GM13976 (cell line): ENCODE data around the gene HP.

Experiments
- DNase-seq: peaks from one replicate; pipeline ENCODE4 v3.0.0; 2012; ENCODE audit warnings: low spot score
- in situ Hi-C: fragments of 300-500 bp; cut with MboI; formaldehyde crosslinking; loops from one replicate; pipeline ENCODE4 v1.12.0; 2022; ENCODE audit warnings: low sequenced_read_pairs, mixed read lengths, inconsistent platforms; ENCODE audit not compliant: unreplicated experiment
- TF ChIP-seq, protein P1 (sequence below): IDR thresholded peaks from 2 replicates; pipeline ENCODE4 v1.5.1; 2012; ENCODE audit warnings: borderline replicate concordance, mild to moderate bottlenecking; ENCODE audit not compliant: insufficient read depth; ENCODE audit errors: extremely low read depth, missing control alignments, control extremely low read depth

The HP gene

GRCh38 chr16:72085002-72085401, 30.7 kb downstream of the HP start:
- TF ChIP-seq, protein P1, sequence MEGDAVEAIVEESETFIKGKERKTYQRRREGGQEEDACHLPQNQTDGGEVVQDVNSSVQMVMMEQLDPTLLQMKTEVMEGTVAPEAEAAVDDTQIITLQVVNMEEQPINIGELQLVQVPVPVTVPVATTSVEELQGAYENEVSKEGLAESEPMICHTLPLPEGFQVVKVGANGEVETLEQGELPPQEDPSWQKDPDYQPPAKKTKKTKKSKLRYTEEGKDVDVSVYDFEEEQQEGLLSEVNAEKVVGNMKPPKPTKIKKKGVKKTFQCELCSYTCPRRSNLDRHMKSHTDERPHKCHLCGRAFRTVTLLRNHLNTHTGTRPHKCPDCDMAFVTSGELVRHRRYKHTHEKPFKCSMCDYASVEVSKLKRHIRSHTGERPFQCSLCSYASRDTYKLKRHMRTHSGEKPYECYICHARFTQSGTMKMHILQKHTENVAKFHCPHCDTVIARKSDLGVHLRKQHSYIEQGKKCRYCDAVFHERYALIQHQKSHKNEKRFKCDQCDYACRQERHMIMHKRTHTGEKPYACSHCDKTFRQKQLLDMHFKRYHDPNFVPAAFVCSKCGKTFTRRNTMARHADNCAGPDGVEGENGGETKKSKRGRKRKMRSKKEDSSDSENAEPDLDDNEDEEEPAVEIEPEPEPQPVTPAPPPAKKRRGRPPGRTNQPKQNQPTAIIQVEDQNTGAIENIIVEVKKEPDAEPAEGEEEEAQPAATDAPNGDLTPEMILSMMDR = no peak
- in situ Hi-C loops = no loop called here
- no peak for DNase-seq

GRCh38 chr16:72091217-72091616, 36.9 kb downstream of the HP start:
- TF ChIP-seq, protein P1 = no peak
- in situ Hi-C loops = no loop called here
- no peak for DNase-seq

DNA sequence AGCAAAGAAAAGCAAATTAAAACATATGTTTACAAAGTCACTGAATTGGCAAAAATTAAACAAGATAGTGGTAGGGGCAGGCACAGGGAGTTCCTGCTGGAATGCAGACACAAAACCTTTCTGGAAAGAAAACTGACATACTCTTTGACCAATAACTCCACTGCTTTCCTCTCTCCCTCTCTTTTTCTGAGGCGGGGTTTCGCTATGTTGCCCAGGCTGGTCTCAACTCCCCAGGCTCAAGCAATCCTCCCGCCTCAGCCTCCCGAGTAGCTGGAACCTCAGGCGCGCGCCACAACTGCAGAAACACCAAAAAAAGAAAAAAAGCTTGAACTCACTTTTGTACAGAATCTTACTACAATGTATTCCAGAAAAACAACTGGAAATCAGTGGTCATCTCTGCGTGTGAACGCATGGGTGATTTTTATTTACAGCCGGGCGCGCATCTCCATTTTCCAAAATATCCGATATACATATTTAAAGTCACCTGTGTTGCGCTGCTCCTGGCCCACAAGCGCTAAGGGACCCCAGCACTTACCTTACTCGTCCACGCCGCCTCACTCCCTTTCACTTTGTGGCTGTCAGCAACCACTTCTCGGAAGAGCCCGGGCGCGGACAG, 38.6 kb downstream of the HP start:
- TF ChIP-seq, protein P1 = no peak
- in situ Hi-C loops = no loop called here
- no peak for DNase-seq

DNA sequence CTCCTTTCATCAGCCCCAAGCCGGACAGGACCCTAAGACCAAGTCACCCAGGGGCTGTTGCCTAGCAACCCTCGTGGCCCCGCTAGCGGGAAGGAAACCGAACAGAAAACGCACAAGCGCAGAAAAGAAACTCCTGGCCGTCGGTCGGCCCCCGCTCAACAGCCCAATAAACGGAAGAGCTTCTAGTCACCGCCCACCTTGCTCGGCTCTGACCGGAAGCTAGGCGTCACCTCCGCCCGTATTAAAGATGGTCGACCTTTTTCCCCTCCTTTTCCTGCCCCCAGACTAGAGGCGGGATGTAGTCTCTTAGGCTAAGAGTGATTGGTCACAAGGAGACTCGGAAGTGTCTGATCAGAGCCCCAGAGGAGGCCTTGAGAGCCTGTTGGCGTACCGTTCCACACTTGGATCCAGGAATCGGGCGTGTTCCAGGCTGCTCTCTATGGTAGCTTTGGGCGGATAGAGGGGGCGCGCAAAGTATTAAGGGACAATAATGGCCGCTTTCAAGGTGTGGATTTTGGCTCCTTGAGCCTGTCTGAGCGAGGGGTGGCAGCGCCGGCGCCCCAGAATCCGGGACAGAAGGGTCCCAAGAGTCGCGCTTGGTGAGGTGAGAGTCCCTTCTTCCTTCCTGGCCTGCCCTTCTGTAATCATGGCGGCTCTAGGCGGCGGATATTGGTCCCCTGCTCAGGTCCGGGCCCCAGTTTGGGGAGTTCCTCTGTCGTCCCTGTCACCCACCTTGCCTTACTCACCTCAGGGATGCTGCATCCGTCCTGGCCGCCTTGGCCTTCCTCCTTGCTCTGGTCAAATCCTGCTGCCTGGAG, 39.4 kb downstream of the HP start, which contains the start of the genes DHX38 and TXNL4B:
DHX38 (plus strand) TSS at position 400 of the 818 bp plus-strand sequence. CDS start 2,311 bp downstream, outside the sequence.
TXNL4B (minus strand) TSS at position 173 of the 818 bp plus-strand sequence. CDS start 2,871 bp downstream, outside the sequence.
- in situ Hi-C loops = no loop called here
- peak; percentile 96 for DNase-seq
- TF ChIP-seq, protein P1 = no peak

- in situ Hi-C loops = no loop called here
- no peak for DNase-seq
- TF ChIP-seq, protein P1 = no peak
Measured at GRCh38 chr16:72094266-72094610, 39.9 kb downstream of the HP start.

- in situ Hi-C loops = no loop called here
- TF ChIP-seq, protein P1 = no peak
- DNase-seq = no peak
Measured at GRCh38 chr16:72098936-72099335, 44.6 kb downstream of the HP start.
